Medulla oblongata (tissue), 1 donor: ENCODE data around the gene VPS54.
"Not testable (repeated sequence)": the region's sequence is repeated elsewhere in the genome, so short reads cannot be mapped to it uniquely, and the experiment has no call there.

Experiments used
- DNase-seq: peaks from one replicate; pipeline ENCODE4 v3.0.0-alpha.2; 2015; ENCODE audit errors: extremely low spot score

Gene VPS54

DNA sequence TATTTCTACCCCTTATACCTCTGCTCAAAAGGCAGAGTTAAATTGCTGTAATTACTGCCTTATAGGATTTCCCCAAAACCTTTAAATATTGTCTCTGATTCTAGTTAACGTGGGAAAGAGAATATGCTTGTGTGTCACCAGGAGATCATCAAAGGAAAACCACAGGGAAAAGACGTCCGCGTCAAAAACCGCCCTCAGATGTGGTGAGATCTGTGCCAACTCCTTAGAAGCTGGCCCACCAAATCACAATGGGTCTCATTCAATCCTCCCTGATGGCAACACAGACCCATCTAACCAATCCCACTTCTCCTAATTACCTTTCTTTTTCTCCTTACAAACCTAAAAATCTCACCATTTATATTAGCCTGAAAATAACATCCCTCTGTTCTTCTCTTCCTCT, 25.4 kb downstream of the VPS54 start:
- no peak for DNase-seq

DNA sequence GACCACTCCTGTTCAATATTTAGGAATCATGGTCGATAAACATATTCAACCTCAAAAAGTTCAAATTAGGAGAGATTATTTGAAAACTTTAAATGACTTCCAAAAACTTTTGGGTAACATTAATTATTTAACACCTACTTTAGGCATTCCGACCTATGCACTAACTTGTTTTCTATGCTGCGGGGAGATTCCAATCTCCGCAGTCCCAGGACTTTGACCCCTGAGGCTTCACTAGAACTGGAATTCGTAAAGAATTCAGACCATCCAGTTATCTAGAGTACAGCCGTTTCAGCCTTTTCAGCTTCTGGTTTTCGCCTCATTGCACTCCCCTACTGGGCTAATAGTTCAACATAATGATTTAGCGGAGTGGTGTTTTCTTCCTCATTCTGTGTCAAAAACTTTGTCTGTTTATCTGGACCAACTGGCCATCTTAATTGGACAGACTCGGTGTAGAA, 26.1 kb downstream of the VPS54 start:
- DNase-seq: not testable (repeated sequence)

DNA sequence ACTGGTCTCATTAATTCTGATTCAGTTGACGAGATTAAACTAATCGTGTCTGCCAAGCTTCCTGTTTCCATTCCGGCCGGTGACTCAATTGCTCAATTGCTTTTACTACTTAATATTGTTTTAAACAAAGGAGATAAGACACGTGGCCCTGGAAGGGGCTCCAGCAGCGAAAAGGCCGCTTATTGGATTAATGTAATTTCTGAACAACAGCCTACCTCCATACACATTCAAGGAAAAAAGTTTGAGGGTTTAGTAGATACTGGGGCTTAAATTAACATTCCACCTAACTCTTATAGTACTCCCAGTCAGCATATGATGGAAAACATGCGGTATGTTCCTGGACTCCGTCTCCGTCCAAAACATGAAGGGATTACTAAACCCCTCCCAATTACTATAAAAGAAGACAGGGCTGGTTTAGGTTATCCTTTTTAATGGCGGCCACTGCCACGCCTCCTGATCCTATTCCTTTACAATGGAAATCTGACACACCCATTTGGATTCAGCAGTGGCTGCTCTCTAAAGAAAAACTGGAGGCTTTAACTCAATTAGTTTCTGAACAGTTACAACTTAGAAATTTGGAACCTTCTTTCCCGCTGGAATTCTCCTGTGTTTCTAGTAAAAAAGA, 27.1 kb downstream of the VPS54 start:
- no peak for DNase-seq

DNA sequence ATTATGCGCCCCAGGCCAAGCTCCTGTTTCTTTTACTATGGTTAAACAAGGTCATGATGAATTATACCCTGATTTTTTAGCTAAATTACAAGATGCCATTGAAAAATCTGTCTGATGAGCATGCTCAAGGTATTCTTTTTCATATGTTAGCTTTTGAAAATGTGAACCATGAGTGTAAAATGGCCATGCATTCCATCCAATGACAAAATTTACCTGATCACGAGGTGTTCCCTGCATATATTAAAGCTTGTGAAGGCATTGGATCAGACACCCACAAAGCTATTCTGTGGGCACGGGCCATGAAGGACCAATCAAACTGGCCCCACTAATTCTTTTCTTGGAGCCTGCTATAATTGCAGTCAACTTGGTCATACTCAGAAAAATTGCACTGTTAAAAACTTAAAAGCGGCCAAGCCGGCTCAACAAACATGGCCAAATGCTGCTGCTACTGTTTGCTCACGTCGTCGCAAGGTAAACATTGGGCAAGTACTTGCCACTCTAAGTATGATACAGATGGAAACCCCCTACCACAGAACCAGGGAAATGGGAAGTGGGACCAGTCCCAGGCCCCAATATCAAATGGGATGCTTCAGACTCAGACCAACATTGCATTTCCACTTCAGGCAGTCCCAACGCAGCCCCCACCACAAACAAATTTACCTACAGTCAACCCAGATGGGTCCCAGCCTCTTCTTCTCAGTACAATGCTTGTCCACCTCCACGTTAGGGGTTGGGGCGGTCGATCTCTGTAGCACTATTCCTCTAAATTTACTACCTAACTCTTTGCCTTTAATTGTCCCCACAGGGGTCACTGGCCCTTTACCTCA, 27.8 kb downstream of the VPS54 start:
- DNase-seq: not testable (repeated sequence)

DNA sequence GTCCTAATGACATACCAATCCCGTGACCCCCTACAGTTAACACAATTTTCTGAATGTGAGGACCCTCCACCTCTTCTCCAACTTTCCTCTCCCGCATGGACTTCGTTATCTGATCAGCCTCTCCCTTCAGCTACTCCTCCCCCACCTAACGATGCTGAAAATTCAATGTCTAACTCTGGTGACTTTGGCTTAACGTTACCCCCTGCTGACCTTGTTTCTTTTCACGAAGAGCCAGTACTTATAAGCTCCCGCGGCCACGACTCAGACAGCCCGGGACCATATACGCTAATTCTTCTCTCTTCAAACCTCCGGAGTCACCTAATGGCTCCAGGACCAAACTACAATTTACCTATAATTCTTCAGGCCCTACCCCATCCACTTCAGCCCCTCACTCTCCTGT, 29.2 kb downstream of the VPS54 start:
- DNase-seq: no peak

DNA sequence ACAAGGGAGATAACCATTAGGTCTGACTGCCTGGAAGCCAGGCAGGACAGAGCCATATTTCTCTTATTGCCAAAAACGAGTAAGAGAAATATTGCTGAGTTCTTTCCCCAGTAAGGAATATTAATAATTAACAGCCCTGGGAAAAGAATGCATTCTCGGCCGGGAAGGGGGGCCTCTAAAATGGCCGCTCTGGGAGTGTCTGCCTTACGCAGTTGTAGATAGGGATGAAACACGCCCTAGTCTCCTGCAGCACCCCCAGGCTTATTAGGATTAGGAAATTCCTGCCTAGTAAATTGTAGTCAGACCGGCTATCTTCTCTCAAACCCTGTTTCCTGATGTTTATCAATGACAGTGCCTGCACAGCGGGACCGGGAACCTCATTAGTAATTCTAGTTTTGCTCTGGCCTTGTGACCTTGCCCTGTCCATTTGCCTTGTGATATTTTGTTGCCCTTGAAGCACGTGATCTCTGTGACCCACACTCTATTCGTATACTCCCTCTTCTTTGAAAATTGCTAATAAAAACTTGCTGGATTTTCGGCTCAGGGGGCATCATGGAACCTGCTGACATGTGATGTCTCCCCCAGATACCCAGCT, 30.3 kb downstream of the VPS54 start:
- not testable (repeated sequence) for DNase-seq

DNA sequence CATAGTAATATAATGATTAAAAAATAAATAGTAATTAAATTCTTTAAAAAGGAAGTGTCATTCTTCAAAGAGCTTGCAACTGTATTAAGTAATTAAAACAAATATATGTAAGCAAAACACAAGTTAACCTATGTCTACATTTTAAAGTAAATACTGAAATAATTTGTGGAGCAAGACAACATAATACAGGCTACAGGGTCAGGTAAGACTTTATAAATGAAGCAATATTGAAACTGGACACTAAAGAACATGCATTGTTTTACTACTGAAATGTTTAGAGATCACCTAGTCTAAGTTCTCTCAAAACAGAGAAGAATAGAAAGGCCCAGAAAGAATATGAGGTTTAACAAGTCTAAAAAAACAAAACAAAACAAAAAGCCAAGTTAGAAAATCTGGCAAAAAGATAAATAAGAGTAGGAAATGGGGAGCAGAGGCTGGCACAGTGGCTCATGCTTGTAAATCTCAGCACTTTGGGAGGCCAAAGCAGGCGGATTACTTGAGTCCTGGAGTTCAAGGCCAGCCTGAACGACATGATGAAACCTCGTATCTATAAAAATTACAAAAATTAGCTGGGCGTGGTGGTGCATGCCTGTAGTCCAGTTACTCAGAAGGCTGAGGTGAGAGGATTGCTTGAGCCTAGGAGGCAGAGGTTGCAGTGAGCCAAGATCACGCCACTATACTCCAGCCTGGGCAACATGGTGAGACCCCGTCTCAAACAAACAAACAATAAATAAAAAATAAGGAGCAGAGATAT, 34.4 kb downstream of the VPS54 start:
- no peak for DNase-seq

DNA sequence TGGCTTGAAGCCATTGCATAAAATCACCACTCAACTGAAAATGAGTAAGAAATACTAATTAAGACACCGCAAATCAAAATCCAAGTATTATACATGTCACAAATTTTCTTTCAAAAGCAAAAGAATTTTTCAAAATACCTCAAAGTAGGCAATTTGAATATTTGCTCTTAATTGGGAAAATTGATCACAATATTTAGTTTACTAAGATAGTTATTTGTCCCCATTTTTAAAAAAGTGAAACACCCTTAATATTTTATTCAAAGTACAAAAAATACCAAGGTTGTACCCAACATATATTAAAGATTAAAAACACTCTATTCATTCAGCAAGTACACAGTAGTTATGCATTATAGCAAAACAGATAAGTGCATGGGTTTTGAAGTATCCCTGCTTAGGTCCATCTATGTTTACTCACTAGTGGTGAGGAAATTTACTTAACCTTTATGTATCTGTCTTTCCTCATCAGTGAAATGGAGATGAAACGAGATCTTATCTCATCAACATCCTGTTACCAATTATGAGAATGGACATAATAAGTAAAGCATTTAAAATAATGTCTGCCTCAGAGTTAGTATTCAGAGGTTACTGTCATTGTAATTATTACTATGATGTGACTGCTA, 35.1 kb downstream of the VPS54 start:
- no peak for DNase-seq

DNA sequence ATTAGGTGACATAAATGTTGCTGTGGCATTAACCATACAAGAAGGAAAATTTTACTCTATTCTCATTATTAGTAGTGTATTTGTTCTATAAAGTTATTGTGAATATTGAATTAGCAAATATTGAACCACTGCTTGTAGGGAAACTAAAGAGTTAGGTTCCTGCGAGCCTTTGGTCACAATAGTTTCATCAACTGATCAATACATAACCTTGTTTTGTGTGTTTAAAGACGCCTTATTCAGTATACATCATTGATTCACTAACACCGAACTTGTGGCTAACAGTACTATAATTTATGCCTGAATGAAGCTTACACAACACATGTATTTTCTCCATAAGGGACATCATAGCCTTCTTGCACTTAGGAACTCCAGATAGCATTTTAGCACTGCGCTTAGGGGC, 36.9 kb downstream of the VPS54 start:
- no peak for DNase-seq

DNA sequence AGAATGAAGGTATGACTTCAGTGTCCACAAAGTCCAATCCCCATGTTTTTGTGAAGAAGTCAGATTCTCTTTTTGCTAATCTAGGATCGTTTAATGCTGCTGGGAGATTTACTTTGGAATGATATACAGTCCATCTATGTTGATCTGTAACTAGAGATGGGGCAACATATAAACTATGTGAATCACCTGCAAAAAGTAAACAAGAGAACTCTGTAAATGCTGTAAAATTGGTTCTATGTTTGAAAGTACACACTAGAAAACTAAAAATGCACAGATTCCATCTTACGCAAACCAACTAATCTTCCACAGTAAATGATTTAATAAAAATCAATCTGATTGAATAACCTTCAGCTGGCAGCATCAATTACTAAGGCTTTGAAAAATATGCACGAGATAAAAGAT, 37.5 kb downstream of the VPS54 start:
- DNase-seq: no peak

DNA sequence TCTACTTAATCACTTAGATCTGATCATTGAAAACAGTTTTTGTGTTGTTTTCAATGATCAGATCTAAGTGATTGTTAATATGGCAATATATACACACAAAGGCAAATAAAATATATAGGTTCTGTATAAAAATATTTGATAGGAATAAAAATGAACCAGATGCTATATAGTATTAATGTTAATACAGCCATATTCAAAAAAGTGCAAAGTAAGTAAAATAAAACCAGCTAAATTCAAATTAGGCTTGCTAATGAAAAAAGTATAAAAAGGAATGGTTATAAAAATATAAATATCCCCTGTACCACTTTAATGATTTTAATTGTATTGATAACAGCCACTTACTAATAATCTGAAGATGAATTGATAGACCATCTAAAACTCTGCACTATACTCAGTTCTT, 38.4 kb downstream of the VPS54 start:
- DNase-seq: no peak

DNA sequence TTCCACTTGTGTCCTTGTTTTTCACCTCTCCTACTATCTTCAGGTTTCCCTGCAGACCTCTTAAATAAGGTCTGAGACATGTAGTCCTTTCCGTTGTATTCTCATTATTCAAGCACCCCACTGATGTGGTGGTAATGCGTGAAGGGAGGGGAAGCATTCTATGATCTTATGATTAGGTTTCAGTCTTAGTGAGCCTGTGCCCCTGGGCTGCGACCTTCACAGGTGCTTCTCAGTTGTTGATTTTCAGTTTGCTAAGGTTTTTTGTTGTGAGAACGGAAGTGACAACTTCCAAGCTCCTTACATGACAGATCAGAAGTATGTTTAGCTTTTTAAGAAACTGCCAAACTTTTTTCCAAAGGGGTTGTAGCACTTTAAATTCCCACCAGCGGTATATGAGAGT, 41.3 kb downstream of the VPS54 start:
- no peak for DNase-seq

DNA sequence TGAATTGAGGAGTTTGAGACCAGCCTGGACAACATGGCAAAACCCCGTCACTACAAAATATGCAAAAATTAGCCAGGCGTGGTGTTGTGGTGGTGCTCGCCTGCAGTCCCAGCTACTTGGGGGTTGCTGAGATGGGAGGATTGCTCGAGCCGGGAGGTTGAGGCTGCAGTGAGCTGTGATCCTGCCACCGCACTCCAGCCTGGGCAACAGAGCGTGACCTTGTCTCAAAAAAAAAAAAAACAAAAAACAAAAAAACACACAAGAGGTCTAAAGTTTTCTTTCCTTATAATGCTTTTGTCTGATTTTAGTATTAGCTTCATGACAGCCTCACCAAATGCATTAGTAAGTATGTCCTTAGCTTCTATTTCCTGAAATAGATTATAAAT, 43.1 kb downstream of the VPS54 start:
- DNase-seq: no peak

DNA sequence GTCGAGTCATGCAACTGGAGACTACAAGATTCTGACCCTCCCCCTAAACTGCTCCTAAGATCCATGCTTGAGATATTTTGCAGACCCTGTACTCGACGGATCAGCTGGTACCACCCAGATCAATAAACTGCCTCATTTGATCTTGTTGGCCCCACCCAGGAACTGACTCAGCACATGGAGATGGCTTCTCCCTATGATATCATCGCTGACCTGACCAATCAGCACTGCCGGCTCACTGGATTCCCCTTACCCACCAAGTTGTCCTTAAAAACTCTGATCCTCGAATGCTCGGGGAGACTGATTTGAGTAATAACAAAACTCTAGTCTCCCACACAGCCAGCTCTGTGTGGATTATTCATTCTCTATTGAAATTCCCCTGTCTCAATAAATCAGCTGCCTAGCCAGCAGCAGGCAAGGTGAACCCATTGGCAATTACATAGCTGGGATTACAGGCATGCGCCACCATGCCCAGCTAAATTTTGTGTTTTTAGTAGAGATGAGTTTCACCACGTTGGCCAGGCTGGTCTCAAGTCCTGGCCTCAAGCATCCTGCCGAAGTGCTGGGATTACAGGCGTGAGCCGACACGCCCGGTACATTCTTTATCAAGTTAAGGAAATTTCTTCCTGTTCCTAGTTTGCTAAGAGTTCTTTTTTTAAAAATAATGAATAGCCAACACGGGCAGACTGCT, 43.6 kb downstream of the VPS54 start:
- no peak for DNase-seq

DNA sequence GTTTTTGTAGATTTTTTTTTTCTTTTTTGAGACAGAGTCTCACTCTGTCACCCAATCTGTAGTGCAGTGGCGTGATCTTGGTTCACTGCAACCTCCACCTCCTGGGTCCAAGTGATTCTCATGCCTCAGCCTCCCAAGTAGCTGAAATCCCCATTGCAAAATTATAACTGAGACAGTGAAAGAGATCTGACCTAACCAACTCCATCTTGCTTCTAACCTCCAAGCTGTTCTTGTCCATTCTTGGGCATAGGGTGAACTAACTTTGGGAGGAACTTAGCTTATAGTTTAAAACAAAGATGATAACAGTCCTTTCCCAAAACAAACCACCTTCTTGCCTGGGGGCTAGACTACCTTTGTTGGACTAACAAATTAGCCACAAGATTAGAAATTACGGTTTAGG, 44.2 kb downstream of the VPS54 start:
- DNase-seq: not testable (repeated sequence)

DNA sequence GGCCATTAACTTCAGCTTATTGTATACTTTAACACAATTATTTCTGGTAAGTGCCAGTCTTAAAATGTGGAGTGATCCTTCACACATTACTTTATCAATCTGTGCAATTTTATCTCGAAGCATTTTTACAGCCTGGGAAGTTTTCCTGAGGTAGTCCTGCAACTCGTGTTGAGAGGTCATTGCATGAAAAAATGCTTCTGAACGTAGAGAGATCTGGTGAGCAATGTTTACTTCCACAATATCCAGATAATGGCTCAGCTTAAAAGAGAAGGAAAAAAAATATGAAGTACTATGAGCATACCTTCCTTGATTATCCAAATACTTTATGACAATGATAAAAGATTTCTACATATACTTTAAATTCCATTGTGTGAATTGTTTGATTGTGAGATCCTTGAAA, 57.0 kb downstream of the VPS54 start:
- no peak for DNase-seq

DNA sequence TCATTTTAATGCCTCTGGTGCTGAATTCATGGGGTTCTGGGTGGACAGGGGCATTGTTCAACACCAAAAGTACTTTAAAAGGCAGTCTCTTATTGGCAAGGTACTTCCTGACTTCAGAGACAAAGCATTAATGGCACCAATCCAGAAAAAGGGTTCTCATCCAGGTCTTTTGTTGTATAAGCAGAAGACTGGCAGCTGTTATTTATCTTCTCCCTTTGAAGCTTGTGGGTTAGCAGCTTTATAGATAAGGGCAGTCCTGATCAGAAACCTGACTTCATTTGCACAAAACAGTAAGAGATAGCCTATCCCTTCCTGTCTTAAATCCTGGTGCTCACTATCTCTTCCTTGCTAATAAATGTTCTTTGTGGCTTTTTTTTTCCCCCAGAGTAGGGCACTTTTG, 68.8 kb downstream of the VPS54 start:
- DNase-seq: no peak

DNA sequence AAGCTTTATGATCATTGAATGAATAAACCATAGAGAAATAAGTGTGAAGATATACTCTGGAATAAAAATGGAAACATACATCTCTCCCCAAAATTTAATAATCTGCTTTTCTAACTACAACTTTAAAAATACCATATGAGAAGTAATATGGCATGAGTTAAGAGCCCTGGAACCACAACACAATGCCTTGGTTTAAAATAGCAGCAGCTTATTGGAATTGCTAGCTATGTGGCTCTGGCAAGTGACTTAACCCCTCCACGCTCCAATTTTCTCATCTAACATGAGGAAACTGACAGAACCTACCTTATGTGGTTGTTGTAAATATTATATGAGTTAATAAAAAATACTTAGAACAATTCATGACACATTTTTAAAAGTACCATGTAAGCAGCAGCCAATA, 76.4 kb downstream of the VPS54 start:
- DNase-seq: no peak

DNA sequence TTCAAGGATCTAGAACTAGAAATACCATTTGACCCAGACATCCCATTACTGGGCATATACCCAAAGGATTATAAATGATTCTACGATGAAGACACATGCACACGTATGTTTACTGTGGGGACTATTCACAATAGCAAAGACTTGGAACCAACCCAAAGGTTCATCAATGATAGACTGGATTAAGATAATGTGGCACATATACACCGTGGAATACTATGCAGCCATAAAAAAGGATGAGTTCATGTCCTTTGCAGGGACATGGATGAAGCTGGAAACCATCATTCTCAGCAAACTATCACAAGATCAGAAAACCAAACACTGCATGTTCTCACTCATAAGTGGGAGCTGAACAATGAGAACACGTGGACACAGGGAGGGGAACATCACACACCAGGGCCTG, 87.1 kb downstream of the VPS54 start:
- not testable (repeated sequence) for DNase-seq

DNA sequence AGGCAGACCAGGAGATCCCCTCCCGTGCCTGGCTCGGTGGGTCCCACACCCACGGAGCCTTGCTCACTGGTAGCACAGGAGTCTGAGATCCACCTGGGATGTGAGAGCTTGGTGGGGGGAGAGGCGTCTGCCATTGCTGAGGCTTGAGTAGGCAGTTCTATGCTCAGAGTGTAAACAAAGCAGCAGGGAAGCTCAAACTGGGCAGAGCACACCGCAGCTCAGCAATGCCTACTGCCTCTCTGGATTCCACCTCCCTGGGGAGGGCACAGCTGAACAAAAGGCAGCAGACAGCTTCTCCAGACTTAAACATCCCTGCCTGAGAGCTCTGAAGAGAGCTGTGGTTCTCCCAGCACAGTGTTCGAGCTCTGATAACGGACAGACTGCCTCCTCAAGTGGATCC, 92.4 kb downstream of the VPS54 start:
- no peak for DNase-seq

DNA sequence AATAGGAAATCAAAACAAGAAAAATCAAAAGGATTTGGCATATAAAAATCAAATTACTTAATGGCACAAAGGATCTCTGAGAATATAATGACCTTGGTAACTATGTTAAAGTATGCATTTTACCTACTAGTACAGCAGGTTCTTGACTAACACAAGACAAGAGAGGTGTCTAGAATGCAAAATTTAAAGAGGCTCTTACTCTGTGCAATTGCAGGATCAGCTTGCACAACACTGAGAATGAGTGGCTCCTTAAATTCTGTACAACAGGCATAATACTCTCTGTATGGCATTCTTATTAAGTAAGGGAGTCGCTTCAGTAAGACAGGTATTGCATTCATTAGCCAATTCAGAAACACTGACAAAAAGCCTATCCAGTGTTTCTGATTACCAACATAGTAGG, 104.9 kb downstream of the VPS54 start:
- DNase-seq: no peak
